Effector CD4-positive, alpha-beta T cell (primary cell): ENCODE measurements around the gene USP22.
"Not testable (repeated sequence)": the region's sequence is repeated elsewhere in the genome, so short reads cannot be mapped to it uniquely, and the experiment has no call there.

Source experiments
- DNase-seq: peaks from one replicate; pipeline ENCODE4 v3.0.0-alpha.2; 2020

The USP22 gene

DNA sequence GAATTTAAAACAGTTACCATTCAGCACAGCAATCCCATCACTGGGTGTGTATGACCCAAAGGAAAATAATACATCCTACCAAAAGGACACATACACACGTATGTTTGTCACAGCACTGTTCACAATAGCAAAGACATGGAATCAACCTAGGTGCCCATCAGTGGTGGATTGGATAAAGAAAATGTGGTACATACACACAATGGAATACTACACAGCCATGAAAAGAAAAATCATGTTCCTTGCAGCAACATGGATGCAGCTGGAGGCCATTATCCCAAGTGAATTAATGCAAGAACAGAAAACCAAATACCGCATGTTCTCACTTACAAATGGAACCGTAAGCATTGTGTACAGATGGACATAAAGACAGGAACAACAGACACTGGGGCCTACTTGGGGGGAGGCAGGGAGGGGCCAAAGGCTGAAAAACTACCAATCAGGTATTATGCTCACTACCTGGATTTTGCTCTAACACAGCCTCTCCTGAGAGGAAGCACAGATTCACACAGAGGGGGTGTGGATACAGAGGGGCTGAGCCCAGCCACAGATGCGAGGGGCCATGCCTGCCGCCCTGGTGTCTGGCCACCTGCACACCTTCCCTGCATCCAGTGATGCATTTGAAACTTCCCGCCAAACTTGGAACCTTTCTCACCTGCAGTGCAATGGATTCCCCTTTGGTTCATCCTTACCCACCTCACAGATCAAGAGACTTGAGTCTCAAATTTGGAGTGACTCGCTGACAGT, 55.9 kb downstream of the USP22 start:
- no peak for DNase-seq

DNA sequence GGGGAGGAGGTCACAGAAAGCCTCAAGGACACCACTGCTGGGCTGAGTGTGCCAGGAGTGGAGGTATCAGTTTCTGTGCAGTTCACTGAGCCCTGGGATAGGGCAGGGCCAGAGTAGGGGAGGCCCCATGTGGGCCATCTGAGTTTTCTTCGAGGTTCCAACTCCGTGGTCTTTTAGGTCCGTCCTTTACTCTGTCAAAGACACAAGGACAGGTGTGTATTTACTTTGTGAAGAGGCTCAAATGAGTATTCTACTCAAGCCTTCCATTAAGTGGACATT, 59.5 kb downstream of the USP22 start:
- no peak for DNase-seq

DNA sequence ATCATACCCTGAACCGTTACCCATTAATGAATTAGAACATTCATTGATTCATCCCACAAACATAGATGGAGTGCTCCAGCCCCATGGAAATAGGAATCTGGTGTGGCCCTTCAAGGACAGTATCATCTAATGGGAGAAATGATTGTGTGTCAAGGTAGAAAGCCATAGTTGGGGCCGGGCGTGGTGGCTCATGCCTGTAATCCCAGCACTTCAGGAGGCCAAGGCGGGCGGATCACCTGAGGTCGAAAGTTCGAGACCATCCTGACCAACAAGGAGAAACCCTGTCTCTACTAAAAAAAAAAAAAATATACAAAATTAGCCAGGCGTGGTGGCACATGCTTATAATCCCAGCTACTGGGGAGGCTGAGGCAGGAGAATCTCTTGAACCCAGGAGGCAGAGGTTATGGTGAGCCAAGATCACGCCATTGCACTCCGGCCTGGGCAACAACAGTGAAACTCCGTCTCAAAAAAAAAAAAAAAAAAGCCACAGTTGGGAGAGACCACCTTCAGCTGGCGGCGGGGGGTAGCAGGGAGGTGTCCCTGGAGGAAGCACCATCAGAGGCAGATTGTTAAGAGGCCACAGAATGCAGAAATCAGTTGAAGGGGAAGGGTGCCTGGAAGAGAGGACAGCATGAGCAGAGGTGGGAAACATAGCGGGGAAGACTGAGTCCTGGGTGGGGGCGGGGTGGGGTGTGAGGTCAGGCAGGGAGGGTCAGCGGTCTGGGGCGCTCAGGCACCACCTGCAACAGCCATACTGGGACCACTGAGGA, 60.0 kb downstream of the USP22 start:
- no peak for DNase-seq

DNA sequence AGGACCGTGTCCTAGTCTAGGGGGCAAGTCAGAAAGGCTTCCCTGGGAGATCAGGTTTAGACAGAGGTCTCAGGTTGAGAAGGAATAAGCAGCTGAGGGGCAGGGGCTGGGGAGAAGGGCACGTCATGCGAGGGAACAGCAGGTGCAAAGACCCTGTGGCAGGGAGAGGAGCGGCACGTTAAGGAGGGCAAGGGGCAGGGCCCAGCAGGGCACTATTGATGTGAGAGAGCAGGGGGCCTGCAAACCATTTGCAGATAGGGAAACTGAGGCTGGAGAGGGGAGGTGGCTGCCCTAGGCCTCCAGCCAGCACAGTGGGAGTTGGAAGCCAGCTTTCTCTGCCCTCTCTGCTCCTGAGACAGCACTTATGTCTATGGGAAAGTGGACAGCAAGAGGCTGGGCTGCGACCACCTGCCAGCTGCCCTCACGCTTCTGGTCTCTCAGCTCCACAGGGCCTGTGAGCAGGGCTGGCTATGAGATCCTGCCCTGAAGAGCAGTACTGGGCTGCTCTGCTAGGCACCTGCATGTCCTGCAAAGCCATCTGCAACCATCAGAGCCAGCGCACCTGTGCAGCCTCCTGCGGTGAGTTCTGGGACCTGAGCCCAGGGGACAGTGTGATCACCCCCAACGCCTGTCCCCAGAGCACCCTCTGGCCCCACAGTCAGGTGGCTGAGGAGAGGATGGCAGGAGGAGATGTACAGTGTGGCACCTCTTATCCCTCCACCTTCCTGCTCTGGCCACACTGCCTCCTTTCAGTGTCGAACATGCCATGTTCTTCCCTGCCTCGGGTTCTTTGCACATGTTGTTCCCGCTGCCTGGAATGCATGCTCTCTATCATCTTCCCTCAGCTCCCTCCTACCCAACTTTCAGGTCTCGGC, 61.5 kb downstream of the USP22 start:
- no peak for DNase-seq

DNA sequence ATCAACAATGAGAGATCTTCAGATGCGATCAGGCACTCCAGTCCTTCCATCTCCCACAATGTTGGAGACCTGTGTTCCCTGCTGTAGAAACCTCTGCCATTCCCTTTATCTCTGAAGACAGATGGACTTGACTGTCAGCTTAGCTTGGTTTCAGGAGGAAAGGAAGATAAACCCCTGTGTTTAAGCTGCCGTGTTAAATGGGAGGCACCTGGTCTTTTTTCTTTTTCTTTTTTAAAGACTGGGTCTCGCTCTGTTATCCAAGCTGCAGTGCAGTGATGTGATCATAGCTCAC, 63.1 kb downstream of the USP22 start:
- no peak for DNase-seq

DNA sequence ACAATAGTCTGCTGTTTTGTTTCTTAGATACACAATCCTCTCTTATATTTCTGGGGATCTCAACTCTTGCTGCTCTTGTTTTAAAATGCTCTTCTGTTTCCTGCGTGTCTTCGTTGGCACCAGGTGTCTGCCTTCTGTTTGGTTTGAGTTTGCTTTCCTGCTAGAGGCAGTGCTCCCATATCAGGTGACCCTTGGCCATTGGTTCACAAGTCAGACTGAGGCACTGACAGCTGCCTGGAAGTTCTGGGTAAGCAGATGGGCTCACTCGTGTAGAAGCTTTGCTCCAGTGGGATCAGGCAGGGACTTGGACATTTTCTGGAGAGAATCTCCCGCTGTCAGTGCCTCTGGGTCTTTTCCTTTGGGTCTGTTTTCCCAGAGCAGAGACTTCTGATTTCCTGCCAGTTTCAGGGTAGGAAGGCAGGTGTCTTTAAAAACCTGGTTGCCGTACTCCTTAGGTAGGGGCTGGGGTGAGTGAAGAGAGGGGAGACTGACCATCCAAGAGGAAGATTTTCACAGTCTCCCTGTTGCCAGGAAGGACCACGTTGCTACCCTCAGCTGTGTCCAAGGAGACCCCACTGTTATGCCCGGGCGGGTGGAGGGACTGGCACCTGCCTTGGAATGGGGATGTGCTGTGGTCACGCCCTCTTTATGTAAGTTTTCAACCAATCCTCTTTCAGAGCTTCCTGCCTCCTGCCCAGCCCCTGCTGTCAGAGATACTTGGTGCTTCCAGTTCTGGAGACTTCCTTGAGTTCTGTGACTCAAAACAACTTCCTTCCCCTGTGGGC, 63.6 kb downstream of the USP22 start:
- DNase-seq = not testable (repeated sequence)

DNA sequence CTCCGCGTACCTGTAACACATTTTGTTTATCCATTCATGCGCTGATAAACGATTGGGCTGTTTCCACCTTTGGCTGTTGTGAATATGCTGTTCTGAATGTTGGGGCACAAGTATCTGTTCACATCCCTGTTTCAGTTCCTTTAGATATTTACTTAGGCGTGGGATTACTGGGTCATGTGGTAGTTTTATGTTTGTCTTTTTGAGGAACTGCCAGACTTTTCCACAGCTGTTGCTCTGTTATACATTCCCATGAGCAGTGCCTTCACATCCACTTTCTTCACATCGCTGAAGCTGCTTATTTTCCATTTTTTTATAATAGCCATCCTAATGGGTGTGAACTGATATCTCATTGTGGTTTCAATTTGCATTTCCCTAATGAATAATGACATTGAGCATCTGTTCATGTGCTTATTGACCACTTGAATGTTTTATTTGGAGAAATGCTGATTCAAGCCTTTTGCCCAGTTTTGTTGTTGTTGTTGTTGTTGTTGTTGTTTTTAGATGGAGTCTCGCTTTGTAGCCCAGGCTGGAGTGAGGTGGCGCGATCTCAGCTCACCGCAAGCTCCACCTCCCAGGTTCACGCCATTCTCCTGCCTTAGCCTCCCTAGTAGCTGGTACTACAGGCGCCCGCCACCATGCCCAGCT, 65.1 kb downstream of the USP22 start:
- not testable (repeated sequence) for DNase-seq

DNA sequence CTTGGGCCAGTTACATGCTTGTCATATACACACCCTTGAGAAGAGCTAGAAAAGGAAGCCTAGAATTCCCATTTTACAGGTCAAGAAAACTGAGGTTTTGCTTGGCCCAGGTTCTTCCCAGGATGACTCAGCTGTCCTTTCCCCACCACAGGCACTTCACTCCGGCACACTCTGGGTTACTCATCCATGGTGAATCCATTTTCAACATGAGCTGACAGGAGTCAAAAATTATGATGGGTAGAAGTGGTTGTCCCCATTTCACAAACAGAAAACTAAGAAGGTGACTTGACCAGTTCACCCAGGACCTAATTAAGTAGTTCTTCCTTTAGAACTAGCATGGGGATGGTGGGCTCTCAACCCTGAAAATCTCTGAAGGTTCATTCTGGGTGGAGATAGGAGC, 67.2 kb downstream of the USP22 start:
- DNase-seq = no peak

DNA sequence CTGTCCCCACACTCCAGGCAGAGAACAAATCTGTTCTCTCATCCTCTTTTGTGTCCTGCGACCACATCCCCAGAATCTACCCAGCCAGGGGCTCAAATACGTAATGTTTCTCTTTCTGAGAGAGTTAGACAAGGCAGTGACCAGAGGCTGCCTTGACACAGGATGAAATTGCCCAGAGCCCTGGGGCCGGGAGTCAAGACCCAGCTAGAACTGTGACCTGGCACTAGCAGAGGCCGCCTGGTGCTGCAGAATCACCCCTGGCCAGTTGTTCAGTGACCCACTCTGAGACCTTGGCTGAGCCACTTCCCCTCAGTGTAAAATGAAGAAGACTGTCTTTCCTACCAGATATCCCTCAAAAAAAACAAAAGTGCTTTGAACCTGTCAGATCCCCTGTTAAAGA, 72.5 kb downstream of the USP22 start:
- no peak for DNase-seq

DNA sequence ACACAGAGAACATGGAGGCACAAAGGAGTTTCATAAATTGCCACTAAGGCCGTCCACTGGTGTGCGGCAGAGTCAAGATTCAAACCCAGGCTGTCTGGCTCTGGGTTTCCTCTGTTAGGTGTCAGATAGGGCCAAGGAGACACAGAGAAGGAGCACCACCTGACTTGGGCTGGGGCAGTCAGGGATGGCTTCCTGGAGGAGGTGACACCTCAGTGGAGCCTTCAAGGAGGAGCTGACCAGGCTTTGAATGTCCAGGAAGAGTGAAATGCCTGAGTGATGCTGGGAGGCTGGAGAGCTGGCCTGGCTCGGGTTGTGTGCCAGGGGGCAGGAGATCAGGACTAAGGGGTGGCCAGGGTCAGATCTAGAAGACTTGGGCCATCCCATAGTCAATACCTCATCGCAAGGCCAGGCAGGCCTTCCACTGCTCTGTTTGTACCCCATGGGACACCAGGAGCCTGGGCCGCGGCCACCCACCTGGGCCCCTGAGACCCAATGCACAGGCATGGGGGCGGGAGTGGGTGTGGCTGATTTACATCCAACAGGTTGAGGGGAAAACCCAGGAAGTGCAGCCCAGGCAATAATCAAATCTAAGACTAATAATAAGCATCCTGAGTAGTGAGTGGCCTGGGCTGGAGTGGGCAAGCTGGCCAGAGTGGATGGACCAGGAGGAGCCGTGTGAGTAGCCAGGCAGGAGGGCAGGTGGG, 73.7 kb downstream of the USP22 start:
- DNase-seq = no peak

DNA sequence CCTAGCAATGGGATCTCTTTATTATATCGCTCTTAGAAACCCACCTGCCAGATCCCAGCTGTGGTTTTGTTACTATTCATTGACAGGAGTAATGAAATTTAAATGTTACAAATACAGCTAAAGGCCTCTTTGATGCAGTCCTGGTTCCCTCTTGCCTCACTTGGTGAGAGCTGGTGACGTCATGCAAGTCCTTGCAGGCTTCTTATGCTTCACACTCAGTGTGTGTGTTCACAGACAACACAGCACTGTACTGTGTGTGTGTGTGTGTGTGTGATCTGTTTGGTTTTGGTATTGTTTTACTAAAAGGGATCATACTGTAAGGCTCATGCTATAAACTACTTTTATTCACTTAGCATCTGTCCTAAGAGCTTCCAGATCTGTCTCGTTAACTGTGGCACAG, 75.0 kb downstream of the USP22 start:
- no peak for DNase-seq

DNA sequence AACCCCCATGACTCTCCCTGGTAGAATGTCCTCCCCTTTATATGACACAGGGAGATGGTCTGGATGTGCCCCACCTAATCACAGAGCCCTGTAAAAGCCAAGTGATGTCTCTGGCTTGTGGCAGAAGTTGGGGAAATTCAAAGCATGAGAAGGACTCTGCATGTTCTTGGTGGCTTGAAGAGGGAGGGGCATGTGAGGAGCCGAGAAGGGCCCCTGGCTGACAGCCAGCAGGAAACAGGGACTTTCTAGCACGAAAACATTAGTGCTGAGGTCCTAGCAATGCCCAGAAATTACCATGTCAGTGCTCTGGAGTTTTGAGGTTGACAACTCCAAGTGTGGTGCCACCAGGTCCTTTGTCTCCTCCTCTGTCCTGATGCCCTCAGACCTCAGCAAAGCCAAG, 75.9 kb downstream of the USP22 start:
- no peak for DNase-seq

DNA sequence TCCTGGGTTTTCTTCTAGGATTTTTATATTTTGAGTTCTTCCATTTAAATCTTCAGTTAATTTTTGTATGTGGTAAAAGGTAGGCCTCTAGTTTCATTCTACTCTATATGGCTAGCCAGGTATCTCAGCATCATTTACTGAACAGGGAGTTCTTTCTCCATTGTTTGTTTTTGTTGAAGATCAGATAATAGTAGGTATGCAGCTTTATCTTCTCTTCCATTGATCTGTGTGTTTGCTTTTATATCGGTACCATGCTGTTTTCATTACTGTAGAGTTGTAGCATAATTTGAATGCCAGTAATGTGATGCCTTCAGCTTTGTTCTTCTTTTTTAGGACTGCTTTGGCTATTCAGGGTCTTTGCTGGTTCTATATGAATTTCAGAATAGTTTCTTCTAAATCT, 77.3 kb downstream of the USP22 start:
- no peak for DNase-seq

DNA sequence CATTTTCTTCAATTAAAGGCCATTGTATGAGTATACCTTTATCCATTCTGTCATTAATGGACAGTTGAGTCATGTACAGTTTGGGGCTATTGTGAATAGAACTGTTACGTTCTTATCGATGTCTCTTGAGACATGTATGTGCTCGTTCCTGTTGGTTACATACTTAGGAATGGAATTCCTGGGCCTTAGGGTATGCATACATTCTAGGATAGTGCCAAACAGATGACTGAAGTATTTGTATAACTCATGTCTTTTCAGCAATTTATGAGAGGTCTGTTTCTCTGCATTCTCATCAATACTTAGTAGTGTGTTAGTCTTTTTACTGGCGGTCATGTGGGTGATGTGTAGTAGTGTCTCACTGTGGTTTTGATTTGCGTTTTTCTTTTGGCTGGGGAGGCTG, 81.2 kb downstream of the USP22 start:
- DNase-seq = no peak

DNA sequence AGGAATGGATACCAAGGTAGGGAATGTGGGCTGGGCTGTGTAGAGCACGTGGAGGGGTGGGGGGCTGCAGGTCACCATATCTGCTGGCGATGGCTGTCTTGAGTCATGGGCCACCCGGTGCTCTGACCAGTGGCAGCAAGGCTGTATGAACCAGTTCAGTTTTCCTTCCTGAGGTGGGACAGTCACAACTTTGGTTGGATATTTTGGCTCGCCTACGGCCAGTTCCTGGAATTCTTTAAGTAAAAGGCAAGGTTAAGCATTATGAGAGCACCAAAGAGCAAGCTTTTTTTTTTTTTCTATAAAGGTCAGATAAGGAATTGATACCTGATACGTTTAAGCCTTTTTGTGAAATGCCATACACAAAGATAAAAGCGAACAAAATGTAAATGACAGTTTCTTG, 81.9 kb downstream of the USP22 start:
- DNase-seq = no peak

DNA sequence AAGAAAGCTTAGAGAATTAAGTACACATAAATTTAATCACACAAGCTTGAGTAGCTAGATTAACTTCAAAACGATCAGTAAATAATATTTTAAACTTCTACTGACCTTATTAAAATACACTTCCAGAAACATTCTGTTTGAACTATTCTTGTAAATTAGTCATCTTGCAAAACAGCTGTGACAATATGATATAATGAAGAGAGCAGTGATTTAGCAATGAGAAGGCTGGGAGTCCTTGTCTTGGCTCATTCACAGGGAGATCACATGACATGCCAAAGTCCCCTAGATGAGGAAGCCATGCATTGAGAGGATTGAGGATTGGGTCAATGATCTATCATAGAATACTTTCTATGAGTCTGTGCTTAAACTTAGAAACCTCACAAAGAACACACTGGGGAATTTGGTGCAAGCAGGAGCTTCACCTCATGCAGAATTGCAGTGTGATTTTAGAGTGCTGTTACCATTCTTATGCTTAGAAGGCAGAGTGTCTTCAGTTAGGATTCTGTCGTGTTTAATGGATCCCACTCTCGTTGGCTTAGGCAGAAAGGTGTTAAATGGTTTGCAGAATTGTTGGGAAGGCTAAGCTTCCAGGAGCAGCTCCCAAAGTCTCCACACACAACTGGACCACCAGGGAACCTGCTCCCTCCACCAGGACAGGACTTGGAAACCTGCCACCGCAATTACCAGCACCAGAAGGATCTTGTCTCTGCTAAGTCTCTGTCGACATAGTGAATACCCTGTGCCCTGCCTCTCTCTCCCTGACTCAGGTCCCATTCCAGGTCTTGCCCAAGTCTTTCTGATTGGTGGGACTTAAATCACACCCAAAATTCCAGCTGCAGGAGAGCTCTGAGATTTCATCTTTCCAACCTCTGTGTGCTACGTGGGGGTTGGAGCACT, 87.1 kb downstream of the USP22 start:
- no peak for DNase-seq

DNA sequence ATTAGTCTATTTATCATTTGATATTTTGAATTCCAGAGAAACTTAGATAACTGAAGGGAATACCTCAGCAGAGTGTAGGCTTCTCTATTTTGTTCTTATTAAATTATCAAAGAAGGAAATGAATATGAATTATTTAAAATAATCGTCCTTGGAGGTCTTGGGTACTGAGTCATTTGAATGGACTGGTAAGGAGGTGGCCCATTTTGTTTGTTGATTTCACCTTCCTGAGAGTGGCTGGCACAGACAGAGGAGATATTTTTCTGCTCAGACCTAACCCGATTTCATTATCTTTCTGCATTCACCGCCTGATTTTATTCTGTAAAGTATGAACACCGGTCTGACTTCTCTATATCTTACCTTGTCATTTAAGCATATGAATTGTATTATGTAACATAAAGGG, 88.0 kb downstream of the USP22 start:
- no peak for DNase-seq

DNA sequence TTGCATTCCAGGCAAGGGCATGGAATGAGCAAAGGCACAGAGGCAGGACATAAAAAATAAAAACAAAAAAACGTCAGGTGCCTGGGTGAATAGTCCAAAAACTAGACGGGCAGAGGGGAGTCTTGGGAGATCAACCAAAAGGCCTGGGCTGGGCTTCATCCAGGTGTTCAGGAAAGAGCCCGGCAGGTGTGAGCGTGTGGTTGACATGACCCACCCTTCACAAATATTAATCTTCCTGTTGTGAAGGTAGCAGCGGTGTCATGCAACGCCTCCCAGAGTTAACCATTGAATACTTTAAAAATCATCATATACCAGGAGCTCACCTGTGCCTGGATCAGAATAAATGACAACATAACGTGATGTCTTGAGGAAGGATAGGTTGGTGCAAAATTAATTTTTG, 90.6 kb downstream of the USP22 start:
- DNase-seq = no peak
